GM21367 (cell line): ENCODE measurements around the gene CD302.
"Not testable (repeated sequence)": the region's sequence is repeated elsewhere in the genome, so short reads cannot be mapped to it uniquely, and the experiment has no call there.

Experiments used
- ATAC-seq: cut with Tn5 transposase; IDR thresholded peaks from one replicate; pipeline ENCODE4 v1.9.1; 2021; ENCODE audit not compliant: unreplicated experiment

Gene CD302

DNA sequence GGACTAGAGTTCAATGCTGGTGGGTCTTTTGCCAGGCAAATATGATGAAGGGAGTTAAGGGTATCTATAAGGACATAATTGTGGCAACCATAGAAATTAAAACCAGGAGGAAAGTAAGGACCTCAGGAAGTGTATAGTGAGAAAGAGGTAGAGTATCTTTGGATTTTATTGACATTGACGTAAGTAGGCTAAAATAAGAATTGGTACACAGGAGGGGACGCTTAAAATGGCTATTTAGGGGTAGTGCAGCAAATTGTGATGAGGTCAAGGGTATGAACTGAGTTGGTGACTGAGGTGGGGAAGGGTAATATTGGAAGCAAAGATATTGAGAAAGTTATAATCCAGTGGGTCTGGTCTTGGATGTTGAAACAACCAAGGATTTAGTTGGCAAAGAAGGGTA is 43.0 kb downstream of the CD302 start:
- no peak for ATAC-seq

DNA sequence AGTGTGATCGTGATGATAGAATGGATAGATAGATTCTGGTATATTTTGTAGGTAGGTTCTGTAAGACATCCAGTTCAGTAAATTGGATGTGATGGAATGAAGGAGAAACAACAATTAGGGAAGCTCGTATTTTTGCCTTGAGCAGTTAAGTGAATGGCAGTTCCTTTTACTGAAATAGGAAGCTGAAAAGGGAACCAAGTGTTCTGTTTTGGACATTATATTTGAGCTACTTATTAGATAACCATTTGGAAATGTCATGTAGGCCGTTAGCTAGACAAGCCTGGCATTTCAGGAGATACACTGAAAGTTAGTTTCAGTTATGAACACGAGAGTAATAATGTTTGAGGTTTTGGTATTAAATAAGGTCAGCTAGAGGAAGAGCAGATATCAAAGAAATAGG is 44.2 kb downstream of the CD302 start:
- ATAC-seq, result no peak

DNA sequence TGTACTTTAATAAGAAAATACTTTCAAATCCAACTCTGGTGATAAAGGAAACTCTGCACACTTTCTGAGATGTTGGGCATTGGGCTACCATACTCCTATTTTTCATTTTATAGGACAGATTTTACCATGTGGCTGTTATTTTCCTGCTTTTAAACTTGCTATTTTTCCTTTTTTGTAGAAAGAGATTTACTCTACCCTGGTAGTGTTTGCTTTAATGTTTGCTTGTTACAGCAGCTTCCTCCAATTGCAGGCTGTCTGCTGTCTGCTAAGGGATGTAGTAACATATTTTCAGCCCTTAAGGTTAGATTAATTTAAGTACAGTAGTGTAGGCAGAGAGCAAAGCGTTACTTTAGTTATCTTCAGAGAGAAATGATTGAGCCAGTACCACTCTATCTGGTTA is 47.1 kb downstream of the CD302 start:
- no peak for ATAC-seq

DNA sequence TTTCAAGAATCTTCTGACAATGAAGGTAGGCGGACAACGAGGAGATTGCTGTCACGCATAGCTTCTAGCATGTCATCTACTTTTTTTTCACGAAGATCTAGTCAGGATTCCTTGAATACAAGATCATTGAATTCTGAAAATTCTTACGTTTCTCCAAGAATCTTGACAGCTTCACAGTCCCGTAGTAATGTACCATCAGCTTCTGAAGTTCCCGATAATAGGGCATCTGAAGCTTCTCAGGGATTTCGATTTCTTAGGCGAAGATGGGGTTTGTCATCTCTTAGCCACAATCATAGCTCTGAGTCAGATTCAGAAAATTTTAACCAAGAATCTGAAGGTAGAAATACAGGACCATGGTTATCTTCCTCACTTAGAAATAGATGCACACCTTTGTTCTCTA is 49.9 kb downstream of the CD302 start:
- no peak for ATAC-seq

DNA sequence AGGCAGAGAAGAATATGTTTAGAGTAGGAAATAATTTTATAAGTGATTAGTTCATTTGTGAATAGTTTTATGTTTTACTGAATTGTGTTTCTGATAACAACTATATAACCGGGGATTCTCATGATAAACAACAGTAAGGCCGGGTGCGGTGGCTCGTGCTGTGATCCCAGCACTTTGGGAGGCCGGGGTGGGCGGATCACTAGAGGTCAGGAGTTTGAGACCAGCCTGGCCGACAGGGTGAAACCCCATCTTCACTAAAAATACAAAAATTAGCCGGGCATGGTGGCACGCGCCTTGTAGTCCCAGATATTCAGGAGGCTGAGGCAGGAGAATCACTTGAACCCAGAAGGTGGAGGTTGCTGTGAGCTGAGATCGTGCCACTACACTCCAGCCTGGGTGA is 52.8 kb downstream of the CD302 start:
- not testable (repeated sequence) for ATAC-seq

DNA sequence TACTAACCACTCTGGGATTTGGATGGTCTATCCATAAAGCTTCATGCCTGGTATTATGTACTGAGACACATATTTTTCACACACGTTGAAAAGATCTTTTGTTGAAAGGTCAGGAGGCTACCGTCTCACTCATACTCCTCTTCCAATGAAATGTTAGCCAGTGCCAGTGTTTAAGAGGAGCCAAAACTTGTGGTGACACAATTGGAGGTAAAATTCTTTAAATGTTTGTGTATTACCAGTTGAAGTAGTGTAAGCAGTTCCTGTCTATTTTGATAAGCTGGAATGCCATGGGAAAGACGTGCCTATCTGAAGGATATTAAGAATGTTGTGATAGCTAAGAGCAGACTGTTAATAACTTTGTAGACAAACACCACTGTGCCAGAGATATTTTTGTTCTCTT is 53.6 kb downstream of the CD302 start:
- no peak for ATAC-seq

DNA sequence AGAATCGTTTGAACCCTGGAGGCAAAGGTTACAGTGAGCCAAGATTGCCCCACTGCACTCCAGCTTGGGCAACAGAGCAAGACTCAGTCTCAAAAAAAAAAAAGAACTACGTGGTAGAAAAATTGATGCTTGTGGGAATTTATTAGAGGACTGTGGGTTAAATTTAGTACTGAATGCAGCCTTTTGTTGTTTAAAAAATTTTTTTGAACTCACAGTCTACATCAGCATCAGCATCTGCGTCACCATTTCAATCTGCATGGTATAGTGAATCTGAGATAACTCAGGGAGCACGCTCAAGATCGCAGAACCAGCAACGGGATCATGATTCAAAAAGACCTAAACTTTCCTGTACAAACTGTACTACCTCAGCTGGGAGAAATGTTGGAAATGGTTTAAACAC is 55.2 kb downstream of the CD302 start:
- no peak for ATAC-seq

DNA sequence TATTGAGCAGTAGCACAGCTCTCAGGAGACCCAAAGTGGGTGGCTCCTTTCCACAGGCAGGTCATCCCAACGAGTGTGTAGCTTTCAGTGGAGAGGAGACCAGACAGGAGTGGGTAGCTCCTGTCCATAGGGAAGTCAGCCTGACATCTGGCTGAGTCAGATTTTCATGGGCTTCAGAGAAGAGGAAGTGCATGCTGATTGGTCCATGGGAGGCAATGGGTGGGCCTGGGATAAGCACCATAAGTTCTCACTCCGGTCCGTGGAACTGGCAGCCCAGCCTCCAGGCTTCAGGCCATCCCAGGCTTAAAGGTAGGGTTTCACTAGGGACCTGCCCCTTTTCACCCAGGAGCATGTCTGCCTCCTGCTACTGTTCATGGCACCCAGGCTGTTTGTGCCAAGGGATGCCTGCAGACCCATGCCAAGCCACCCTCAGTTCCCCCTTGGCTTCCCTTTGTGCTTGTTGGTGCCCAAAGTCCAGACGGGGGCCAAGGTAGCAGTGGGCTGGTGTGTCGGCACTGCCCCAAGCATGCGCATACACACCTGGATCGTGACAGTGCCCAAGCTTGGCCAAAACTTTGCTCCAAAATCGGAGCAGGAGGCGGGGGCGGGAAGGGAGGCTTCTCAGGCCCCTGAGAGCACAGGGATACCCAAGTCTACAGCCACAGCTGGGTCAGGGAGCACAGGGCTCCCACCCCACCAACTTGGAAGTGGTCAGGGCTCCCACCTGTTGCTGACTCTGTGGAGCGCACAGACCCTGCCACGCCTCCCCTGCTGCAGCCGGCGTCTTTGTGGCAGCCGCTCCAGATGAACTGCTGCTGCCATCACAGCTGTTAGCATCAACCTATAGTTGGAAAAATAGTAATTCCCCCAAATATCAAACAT is 59.3 kb downstream of the CD302 start:
- no peak for ATAC-seq

DNA sequence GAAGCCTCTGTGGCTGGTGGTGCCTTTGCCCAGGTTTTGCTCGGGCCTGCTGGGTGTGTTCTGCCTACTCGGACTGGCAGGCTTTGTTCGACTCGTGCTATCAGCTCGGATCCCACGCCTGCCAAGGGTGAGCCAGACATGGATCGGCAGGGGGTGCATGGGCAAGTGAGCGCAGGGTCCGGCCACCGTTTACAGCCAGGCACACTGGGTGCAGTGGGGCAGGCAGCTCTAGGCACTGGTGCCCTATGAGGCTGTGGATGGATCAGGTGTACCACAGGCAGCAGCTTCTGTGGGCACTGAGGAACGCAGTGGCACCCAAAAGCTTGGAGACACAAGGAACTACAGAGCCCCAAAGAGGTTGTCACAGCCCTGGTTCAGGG is 60.1 kb downstream of the CD302 start:
- no peak for ATAC-seq

DNA sequence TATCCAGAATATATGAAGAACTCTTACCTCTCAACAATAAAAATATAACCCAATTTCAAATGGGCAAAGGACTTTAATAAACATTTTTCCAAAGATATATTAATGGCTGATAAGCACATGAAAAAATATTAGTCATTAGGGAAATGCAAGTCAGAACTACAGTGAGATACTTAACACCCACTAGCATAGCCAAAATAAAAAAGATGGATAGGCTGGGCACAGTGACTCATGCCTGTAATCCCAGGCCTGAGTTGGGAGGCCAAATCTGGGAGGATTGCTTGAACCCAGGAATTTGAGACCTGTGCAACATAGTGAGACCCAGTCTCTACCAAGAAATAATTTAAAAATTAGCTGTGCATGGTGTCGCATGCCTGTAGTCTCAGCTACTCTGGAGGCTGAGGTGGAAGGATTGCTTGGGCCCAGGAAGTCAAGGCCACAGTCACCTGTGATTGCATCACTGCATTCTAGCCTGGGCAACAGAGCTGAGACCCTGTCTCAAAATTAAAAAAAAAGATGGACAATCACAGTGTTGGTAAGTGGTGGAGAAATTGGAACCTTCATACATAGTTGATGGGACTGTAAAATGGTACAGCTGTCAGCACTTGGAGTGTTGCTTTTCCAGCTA is 60.6 kb downstream of the CD302 start:
- no peak for ATAC-seq

DNA sequence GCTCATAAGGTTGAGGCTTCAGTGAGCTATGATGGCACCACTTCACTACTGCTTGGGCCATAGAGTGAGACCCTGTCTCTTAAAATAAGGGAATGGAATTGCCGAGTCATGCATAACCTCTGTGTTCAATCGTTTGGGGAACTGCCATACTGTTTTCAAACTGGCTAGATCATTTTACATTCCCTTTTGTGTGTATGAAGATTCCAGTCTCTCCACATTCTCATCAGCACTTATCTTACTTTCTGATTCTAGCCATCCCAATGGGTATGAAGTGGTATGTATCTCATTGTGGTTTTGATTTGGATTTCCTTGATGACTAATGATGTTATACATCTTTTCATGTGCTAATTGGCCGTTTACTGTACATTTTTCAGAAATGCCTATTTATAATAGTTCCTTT is 62.0 kb downstream of the CD302 start:
- ATAC-seq, result no peak

DNA sequence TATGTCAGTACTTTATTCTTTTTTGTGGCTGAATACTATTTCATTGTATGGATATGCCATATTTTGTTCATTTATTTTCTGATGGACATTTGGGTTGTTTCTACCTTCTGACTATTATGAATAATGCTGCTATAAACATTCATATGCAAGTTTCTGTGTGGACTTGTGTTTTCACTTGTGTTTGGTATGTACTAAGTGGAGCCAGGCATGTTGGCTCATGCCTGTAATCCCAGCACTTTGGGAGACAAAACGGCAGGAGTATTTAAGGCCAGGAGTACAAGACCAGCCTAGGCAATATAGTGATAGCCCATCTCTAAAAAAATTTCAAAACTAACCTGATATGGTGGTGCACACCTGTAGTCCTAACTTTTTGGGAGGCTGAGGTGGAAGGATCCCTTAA is 62.4 kb downstream of the CD302 start:
- ATAC-seq, result no peak

DNA sequence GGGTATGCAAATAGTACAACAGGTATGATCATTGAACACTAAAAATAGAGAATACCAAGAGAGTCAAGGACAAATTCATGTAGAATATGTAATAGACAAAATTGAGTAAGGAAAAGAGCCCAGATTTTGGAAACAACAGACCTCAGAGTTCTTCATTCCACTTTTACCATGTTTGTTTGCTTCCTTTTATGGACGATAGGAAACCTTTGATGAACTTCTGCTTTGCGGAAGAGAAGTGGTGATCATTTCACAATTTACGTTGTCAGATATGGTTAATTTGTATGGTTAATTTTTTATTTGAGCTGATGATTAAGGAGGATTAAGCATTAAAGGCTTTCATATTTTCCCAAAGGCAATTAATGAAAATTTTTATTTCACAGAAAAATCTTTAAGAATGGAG is 69.4 kb downstream of the CD302 start:
- no peak for ATAC-seq

DNA sequence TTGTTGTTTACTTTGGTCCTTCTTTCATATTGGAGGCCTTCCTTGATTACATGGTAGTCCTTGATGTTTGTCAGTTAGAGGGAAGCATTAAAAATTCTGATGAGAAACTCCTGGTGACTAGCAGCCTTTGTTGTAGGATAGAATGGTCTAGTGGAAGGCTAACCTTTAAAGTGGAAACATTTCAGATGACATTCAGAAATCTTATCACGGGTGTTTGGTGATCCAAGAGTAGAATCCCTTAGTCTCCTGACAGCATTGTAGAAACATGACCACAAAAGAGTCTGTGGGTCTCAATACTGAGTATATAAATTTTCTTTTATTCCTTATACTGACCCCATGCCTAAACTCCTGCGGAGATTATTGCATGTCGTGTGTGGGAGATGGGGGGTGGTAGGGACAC is 72.3 kb downstream of the CD302 start:
- ATAC-seq, result no peak

DNA sequence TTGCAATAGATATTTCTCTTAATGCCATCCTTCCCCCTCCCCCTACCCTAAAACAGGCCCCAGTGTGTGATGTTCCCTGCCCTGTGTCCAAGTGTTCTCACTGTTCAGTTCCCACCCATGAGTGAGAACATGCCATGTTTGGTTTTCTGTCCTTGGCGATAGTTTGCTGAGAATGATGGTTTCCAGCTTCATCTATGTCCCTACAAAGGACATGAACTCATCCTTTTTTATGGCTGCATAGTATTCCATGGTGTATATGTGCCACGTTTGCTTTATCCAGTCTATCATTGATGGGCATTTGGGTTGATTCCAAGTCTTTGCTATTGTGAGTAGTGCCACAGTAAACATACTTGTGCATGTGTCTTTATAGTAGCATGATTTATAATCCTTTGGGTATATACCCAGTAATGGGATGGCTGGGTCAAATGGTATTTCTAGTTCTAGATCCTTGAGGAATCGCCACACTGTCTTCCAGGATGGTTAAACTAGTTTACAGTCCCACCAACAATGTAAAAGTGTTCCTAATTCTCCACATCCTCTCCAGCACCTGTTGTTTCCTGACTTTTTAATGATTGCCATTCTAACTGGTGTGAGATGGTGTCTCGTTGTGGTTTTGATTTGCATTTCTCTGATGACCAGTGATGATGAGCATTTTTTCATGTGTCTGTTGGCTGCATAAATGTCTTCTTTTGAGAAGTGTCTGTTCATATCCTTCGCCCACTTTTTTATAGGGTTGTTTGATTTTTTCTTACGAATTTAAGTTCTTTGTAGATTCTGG is 73.0 kb downstream of the CD302 start:
- ATAC-seq, result not testable (repeated sequence)

DNA sequence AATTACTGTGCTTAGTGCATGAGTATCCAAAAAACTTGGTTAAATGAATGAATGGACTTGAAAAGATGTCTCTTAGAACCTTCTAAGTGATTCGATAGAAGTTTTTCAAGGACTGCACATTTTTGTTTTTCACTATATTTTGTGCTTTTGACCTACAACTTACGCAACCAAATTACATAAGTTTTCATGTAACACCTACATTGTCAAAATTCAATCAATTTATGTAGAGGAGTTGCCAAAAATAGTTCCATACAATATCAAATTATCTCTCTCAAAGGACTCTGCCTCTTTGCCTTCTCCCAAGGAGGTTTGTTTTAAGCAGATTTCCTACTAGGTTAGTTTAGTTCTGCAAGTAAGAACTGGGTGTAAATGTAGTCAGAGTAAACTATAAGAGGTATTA is 75.4 kb downstream of the CD302 start:
- no peak for ATAC-seq

DNA sequence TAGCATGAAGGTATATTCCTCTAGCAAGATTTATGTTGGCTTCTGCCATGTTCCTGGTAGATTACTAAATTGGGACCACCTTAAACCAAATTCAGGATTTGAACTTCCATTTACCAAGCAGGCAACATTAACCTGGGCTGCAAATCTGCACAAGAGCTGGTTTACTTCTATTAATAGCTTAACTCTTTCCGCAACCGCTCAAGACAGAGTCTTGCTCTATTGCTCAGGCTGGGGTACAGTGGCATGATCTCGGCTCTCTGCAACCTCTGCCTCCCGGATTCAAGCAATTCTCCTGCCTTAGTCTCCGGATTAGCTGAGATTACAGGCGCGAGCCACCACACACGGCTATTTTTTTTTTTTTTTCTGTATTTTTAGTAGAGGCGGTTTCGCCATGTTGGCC is 77.3 kb downstream of the CD302 start:
- ATAC-seq, result no peak
